HG03103 (cell line): ENCODE data around the gene CAMK1G.

Source experiments
- ATAC-seq: cut with Tn5 transposase; IDR thresholded peaks from one replicate; pipeline ENCODE4 v1.9.1; 2021; ENCODE audit warnings: low read depth; ENCODE audit not compliant: unreplicated experiment

The CAMK1G gene

DNA sequence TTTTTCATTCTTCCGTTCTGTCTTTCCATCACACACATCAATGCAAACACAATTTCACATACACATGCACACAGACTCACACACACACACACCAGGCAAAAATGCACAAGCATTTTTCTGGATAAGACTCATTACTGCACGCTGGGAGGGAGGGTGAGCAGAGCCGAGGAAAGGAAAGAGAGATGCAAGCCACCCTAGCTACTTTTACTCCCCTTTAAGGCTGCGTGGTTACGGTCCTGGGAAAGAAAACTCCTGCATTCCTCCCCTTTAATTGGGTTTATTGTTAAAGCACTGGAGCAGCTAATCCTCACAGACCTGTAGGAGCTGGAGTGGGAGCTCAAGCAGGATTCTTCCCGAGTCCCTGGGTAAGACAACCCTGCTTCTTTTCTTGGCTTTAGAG, at the start of gene CAMK1G:
Gene CAMK1G, plus strand, starts transcription at position 307 of the 400 bp plus-strand sequence. CDS start 11,270 bp downstream, outside the sequence.
- ATAC-seq = no peak

DNA sequence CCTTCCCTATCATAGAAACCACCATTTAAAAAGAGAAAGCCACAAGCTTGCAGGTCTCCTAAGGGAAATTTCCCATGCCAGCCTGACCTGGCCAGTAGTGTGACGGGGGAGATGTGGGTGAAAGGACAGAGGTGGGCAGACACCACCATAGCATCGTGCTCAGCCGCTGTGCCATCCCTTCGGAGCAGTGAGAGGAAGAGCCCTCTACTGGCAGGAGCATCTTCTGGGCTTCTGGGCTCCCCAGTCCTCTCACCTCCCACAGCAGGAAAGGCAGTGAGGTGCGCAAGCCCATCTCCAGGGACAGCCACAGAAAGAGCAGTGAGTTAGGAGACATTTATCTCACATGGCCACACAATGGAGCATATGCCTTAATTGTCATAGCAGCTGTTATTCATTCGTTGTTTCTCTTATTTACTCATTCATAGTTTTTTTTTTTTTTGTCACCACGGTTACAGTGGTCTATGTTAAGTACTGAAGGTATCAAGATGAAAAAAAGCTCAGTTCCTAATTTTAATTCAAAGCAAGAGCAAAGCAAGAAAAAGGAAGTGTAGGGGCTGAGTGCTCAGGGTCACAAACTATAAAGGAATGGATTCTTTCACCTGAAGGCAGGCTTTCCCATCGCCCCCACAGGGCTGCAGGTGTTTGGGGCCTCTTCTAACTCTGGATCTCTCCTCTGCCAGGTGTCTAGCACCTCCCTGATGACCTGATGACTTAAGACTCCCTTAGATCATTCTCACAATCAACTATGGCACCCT, 48.8 kb upstream of the CAMK1G start:
- no peak for ATAC-seq

DNA sequence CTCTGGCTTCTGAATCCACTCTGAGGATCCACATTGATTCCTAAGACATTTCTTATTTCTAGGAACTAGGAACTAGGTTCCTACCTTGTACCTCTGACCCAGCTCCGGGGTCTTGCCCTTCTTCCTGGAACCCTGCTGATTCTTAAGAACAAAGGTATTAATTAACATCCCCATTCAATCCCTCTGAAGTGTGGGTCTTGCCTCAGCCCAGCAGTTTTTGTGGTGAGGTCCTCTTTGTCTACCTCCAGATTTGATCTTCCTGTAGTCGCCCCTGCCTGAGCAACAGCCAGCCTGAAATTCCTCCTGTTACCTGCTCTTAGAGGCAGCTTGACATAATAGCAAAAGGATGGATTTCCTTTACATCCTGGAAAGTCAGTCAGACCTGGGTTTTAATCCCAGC, 46.7 kb upstream of the CAMK1G start:
- ATAC-seq = no peak

GRCh38 chr1:209537336-209538114, 46.0 kb upstream of the CAMK1G start:
- no peak for ATAC-seq

GRCh38 chr1:209539576-209539975, 43.9 kb upstream of the CAMK1G start:
- ATAC-seq = no peak

DNA sequence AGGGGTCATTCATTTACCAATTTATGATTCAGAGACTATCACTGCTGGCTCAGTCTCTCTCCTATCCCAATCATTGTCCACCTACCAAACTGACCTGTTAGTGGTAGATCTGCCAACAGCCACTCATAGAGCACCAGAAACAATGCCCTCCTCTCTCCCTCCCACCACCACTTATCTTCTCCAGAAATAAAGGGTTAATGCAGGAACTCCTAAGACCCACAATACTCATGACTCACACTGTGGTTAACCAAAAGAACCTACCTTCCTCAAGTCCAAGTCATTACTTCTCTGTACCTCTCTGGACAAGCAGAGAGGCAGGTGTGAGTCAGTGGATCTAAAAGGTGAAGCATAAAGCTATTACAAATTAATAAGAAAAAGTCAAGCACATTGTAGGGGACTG, 40.9 kb upstream of the CAMK1G start:
- ATAC-seq = no peak

GRCh38 chr1:209544098-209544497, 39.4 kb upstream of the CAMK1G start:
- no peak for ATAC-seq

GRCh38 chr1:209545423-209545822, 38.1 kb upstream of the CAMK1G start:
- ATAC-seq = no peak

DNA sequence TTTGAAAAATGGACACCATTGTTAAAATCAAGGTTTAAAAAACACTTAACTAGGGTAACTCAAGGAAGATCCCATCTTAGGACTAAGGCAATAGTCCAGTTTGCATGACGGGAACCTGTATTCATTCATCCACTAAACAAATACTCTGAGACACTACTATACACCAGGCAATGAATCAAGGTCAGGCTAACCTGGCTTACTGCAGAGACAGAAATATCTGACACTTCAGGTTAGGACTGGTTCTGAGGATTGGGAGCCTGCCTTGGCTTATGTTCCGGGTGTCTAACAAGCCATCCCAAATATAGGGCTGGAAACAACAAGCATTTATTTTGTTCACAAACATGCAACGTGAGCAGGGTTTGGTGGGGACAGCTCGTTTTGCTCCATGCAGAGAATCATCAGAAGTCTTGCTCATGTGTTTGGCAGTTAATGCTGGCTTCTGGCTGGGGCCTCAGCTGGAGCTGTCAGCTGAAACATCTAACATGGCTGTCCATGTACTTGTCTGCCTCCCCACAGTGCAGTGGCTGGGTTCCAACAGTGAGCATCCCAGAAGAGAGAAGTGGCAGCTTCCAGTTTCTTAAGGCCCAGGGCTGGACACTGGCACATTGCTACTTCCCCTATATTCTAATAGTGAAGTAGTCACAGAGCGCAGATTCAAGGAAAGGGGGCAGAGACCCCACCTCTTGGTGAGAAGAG, 37.0 kb upstream of the CAMK1G start:
- no peak for ATAC-seq

DNA sequence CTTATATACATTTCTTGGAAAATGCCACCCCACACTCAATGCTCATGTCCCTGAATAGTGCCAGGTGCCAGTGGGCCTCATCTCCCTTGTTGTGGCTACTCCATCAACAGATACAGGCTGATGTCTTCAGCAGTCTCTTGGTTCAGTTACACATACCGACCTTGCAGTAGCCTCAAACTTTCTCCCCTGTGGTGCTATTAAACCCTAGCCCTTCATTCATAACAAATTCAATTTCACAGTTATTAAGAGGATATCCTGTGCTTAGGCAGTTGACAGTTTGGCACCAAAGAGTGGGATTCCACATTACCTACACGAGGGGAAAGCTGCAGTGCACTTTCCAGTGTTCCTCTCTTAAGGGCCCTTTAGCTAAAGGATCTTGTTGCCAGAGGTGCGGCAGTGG, 35.9 kb upstream of the CAMK1G start:
- no peak for ATAC-seq

DNA sequence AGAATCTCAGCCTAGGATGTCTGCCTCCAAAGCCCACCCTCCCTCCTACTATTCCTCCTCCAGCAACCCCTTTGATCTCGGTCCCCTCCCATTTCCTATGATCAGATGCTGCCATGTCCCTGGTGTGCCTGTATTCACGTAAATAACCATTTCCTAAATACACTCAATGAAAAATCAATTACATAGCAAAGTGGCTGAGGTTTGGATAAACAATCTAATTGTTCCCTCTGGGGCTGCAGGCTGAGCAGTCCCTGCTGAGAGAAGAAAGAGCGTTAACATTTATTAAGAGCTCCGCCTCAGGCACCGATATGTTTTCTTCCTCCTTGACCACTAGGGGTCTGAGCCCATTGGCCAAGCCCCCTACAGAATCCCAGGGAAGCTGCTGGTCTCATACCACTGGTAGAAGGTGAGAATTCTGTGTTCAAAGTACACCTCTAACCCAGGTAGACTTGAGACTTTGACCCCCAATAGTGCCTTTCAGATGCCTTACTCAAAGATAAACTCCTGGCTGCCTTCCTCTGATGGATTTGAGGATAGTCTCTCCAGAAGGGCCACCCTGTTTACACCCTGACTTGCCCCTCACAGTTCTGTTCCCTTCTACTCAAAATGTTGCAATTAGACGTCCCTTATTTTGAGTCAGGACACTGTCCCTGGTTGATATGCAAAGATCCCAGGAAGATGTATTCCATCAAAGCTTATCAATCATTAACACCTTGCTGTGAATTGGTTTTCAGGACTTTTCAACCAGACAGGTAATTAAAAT, 33.9 kb upstream of the CAMK1G start:
- ATAC-seq = no peak

- no peak for ATAC-seq
Observed at GRCh38 chr1:209550519-209550918, 33.0 kb upstream of the CAMK1G start.

GRCh38 chr1:209552406-209553264, 30.9 kb upstream of the CAMK1G start:
- ATAC-seq = no peak

GRCh38 chr1:209554761-209555611, 28.5 kb upstream of the CAMK1G start:
- ATAC-seq = no peak

- ATAC-seq = no peak
Observed at GRCh38 chr1:209556162-209556690, 27.3 kb upstream of the CAMK1G start.

- no peak for ATAC-seq
Observed at GRCh38 chr1:209557221-209557620, 26.3 kb upstream of the CAMK1G start.

- no peak for ATAC-seq
Observed at GRCh38 chr1:209560529-209560928, 23.0 kb upstream of the CAMK1G start.

GRCh38 chr1:209560952-209561351, 22.6 kb upstream of the CAMK1G start:
- no peak for ATAC-seq

DNA sequence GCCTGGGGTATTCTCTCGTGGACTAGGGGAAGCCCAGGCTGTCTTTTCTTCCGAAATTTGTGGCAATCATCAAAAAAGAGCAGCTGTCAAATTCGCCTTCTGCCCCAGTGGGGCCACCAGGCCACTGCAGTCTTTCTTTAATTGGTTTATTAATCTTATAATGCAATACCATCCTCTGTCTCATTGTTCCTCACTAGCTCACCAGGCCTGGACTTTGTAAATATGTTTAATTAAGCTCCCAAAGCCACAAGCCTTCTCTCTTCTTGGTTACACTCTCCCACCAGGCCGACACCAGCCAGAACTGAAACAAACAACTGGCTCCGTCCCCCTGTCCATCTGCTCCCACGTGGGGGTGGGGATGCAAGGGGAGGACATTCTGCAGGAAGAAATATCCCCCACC, 22.0 kb upstream of the CAMK1G start:
- no peak for ATAC-seq
